ENCODE measurements around the gene DUSP10.
A peak's percentile ranks its signal among the peaks of the same experiment; 100 is the strongest.

DUSP10 gene

GRCh38 chr1:221728037-221728505 lies 13.8 kb downstream of the DUSP10 start:
- peaks cover 15 to 82% (median 25%) of the 10 kb centered on the region in 4 experiments for H3K36me3 ChIP-seq (ENCODE audit: control insufficient read depth in 4 of 4, insufficient read depth in 4 of 4, low read length in 3 of 4)
- H3K27me3 ChIP-seq (replicated peaks in 2 of 5; ENCODE audit: control insufficient read depth in 4 of 5, insufficient read depth in 5 of 5, low read length in 4 of 5) = no peaks in the 10 kb centered on the region
- DNase-seq = no peak
- no peak overlapping the region for H3K4me3 ChIP-seq (ENCODE audit: control insufficient read depth in 1 of 7, extremely low read depth in 1 of 7, insufficient read depth in 4 of 7, low read depth in 2 of 7, low read length in 6 of 7)
- H3K4me1 ChIP-seq (ENCODE audit: control extremely low read depth in 1 of 4, control insufficient read depth in 4 of 4, insufficient read depth in 4 of 4, low read length in 3 of 4) = peaks cover 6 to 47% (median 31%) of the 10 kb centered on the region in 4 experiments
- H3K9me3 ChIP-seq (ENCODE audit: control extremely low read depth in 1 of 5, control insufficient read depth in 4 of 5, insufficient read depth in 2 of 5, low read depth in 1 of 5, low read length in 4 of 5) = peaks cover 7 to 20% (median 11%) of the 10 kb centered on the region in 5 experiments
- POLR2A ChIA-PET = interaction anchor here (1.0 kb wide), 1 partner anchor 13 kb away, joined by 3 read pairs; the partner anchor contains the start of gene DUSP10
- peak overlapping the region in 1 of 2 experiments; percentile 27 for H3K27ac ChIP-seq (ENCODE audit: insufficient read depth in 1 of 2, low read depth in 1 of 2, low read length in 2 of 2, poor library complexity in 1 of 2, severe bottlenecking in 2 of 2)
- CTCF ChIA-PET = interaction anchor here (1.3 to 3.6 kb wide), 4 partner anchors 10 to 727 kb away, joined by 5 to 16 read pairs (median 9); partner anchors contain the start of gene DUSP10
- WGBS (ENCODE audit: insufficient coverage) = no CpG with 5 or more reads among the region's 1 CpG

- POLR2A ChIA-PET = interaction anchor here (1.0 kb wide), 1 partner anchor 14 kb away, joined by 3 read pairs; the partner anchor contains the start of gene DUSP10
- peaks cover 8 to 22% (median 11%) of the 10 kb centered on the region in 5 experiments for H3K9me3 ChIP-seq (ENCODE audit: control extremely low read depth in 1 of 5, control insufficient read depth in 4 of 5, insufficient read depth in 2 of 5, low read depth in 1 of 5, low read length in 4 of 5)
- peaks cover 6 to 41% (median 27%) of the 10 kb centered on the region in 4 experiments for H3K4me1 ChIP-seq (ENCODE audit: control extremely low read depth in 1 of 4, control insufficient read depth in 4 of 4, insufficient read depth in 4 of 4, low read length in 3 of 4)
These were observed 14.5 kb downstream of the DUSP10 start for GRCh38 chr1:221727146-221728036.

GRCh38 chr1:221725735-221726672 lies 15.9 kb downstream of the DUSP10 start:
- Histone ChIP-seq H3K9me3 (ENCODE audit: control extremely low read depth in 1 of 5, control insufficient read depth in 4 of 5, insufficient read depth in 2 of 5, low read depth in 1 of 5, low read length in 4 of 5) (peaks cover 8 to 26% (median 11%) of the 10 kb centered on the region in 5 experiments), H3K27me3 (replicated peaks in 2 of 5; ENCODE audit: control insufficient read depth in 4 of 5, insufficient read depth in 5 of 5, low read length in 4 of 5) (no peaks in the 10 kb centered on the region), H3K4me3 (ENCODE audit: control insufficient read depth in 1 of 7, extremely low read depth in 1 of 7, insufficient read depth in 4 of 7, low read depth in 2 of 7, low read length in 6 of 7) (peak overlapping the region in 2 of 7 experiments; percentile 14 to 56), H3K4me1 (ENCODE audit: control extremely low read depth in 1 of 4, control insufficient read depth in 4 of 4, insufficient read depth in 4 of 4, low read length in 3 of 4) (peaks cover 6 to 42% (median 30%) of the 10 kb centered on the region in 4 experiments), H3K36me3 (ENCODE audit: control insufficient read depth in 4 of 4, insufficient read depth in 4 of 4, low read length in 3 of 4) (peaks cover 15 to 87% (median 32%) of the 10 kb centered on the region in 4 experiments), H3K27ac (ENCODE audit: insufficient read depth in 1 of 2, low read depth in 1 of 2, low read length in 2 of 2, poor library complexity in 1 of 2, severe bottlenecking in 2 of 2) (peak overlapping the region; percentile 42 to 78)
- ChIA-PET POLR2A (interaction anchor here (0.6 to 1.2 kb wide), 4 partner anchors 12 to 68 kb away, joined by 3 to 4 read pairs (median 3); partner anchors contain the start of gene DUSP10), CTCF (interaction anchor here (1.1 to 2.0 kb wide), 6 partner anchors 8 to 18 kb away, joined by 3 to 8 read pairs (median 4); no protein-coding TSS in a partner anchor)
- peak in 2 of 3 donors; percentile 77 to 85 for DNase-seq
- no CpG with 5 or more reads among the region's 3 CpGs for WGBS (ENCODE audit: insufficient coverage)

More at GRCh38 chr1:221727146-221728036, 14.5 kb downstream of the DUSP10 start:
- no CpG with 5 or more reads among the region's 3 CpGs for WGBS (ENCODE audit: insufficient coverage)
- no peaks in the 10 kb centered on the region for H3K27me3 ChIP-seq (replicated peaks in 2 of 5; ENCODE audit: control insufficient read depth in 4 of 5, insufficient read depth in 5 of 5, low read length in 4 of 5)
- CTCF ChIA-PET = interaction anchor here (0.6 to 3.6 kb wide), 5 partner anchors 9 to 728 kb away, joined by 3 to 16 read pairs (median 5); partner anchors contain the start of gene DUSP10
- H3K27ac ChIP-seq (ENCODE audit: insufficient read depth in 1 of 2, low read depth in 1 of 2, low read length in 2 of 2, poor library complexity in 1 of 2, severe bottlenecking in 2 of 2) = no peak overlapping the region
- no peak for DNase-seq
- H3K4me3 ChIP-seq (ENCODE audit: control insufficient read depth in 1 of 7, extremely low read depth in 1 of 7, insufficient read depth in 4 of 7, low read depth in 2 of 7, low read length in 6 of 7) = no peak overlapping the region
- H3K36me3 ChIP-seq (ENCODE audit: control insufficient read depth in 4 of 4, insufficient read depth in 4 of 4, low read length in 3 of 4) = peaks cover 15 to 83% (median 30%) of the 10 kb centered on the region in 4 experiments

- peaks cover 6 to 40% (median 31%) of the 10 kb centered on the region in 4 experiments for H3K4me1 ChIP-seq (ENCODE audit: control extremely low read depth in 1 of 4, control insufficient read depth in 4 of 4, insufficient read depth in 4 of 4, low read length in 3 of 4)
- ChIA-PET POLR2A (interaction anchor here (0.7 to 1.2 kb wide), 3 partner anchors 13 to 17 kb away, joined by 3 to 4 read pairs (median 3); partner anchors contain the start of gene DUSP10), CTCF (interaction anchor here (1.1 to 2.0 kb wide), 7 partner anchors 7 to 43 kb away, joined by 3 to 8 read pairs (median 4); no protein-coding TSS in a partner anchor)
- peak overlapping the region; percentile 42 to 78 for H3K27ac ChIP-seq (ENCODE audit: insufficient read depth in 1 of 2, low read depth in 1 of 2, low read length in 2 of 2, poor library complexity in 1 of 2, severe bottlenecking in 2 of 2)
- DNase-seq = no peak
- H3K36me3 ChIP-seq (ENCODE audit: control insufficient read depth in 4 of 4, insufficient read depth in 4 of 4, low read length in 3 of 4) = peaks cover 15 to 90% (median 32%) of the 10 kb centered on the region in 4 experiments
- no peaks in the 10 kb centered on the region for H3K27me3 ChIP-seq (replicated peaks in 2 of 5; ENCODE audit: control insufficient read depth in 4 of 5, insufficient read depth in 5 of 5, low read length in 4 of 5)
- 88% methylated on average over 1 of the region's 4 CpGs for WGBS (ENCODE audit: insufficient coverage)
- H3K9me3 ChIP-seq (ENCODE audit: control extremely low read depth in 1 of 5, control insufficient read depth in 4 of 5, insufficient read depth in 2 of 5, low read depth in 1 of 5, low read length in 4 of 5) = peaks cover 8 to 26% (median 11%) of the 10 kb centered on the region in 5 experiments
- peak overlapping the region in 1 of 7 experiments; percentile 5 for H3K4me3 ChIP-seq (ENCODE audit: control insufficient read depth in 1 of 7, extremely low read depth in 1 of 7, insufficient read depth in 4 of 7, low read depth in 2 of 7, low read length in 6 of 7)
These were observed 16.8 kb downstream of the DUSP10 start for GRCh38 chr1:221724931-221725605.

- DNase-seq = no peak
- CTCF ChIA-PET = interaction anchor here (1.4 to 1.7 kb wide), 2 partner anchors 17 to 44 kb away, joined by 3 to 4 read pairs; no protein-coding TSS in a partner anchor
- WGBS (ENCODE audit: insufficient coverage) = 100% methylated on average over 2 of the region's 3 CpGs
- peaks cover 15 to 90% (median 34%) of the 10 kb centered on the region in 4 experiments for H3K36me3 ChIP-seq (ENCODE audit: control insufficient read depth in 4 of 4, insufficient read depth in 4 of 4, low read length in 3 of 4)
- no peak overlapping the region for H3K4me3 ChIP-seq (ENCODE audit: control insufficient read depth in 1 of 7, extremely low read depth in 1 of 7, insufficient read depth in 4 of 7, low read depth in 2 of 7, low read length in 6 of 7)
- H3K27me3 ChIP-seq (replicated peaks in 2 of 5; ENCODE audit: control insufficient read depth in 4 of 5, insufficient read depth in 5 of 5, low read length in 4 of 5) = no peaks in the 10 kb centered on the region
- peaks cover 8 to 52% (median 39%) of the 10 kb centered on the region in 4 experiments for H3K4me1 ChIP-seq (ENCODE audit: control extremely low read depth in 1 of 4, control insufficient read depth in 4 of 4, insufficient read depth in 4 of 4, low read length in 3 of 4)
- H3K9me3 ChIP-seq (ENCODE audit: control extremely low read depth in 1 of 5, control insufficient read depth in 4 of 5, insufficient read depth in 2 of 5, low read depth in 1 of 5, low read length in 4 of 5) = peaks cover 8 to 26% (median 11%) of the 10 kb centered on the region in 5 experiments
- no peak overlapping the region for H3K27ac ChIP-seq (ENCODE audit: insufficient read depth in 1 of 2, low read depth in 1 of 2, low read length in 2 of 2, poor library complexity in 1 of 2, severe bottlenecking in 2 of 2)
- POLR2A ChIA-PET = interaction anchor here (0.6 to 0.7 kb wide), 2 partner anchors 11 to 157 kb away, joined by 3 to 4 read pairs; no protein-coding TSS in a partner anchor
These were observed 18.0 kb downstream of the DUSP10 start for GRCh38 chr1:221723848-221724236.
